ENCODE data around the gene AQP11. TPM values are rescaled to one million over a fixed set of nuclear protein-coding genes. Genes with fewer than 3 reads are reported as not detected.

Gene AQP11
- total and polyA plus RNA-seq, 2 of the 4 experiments (the other 2 are of a cell fraction): 1.1 TPM

GRCh38 chr11:77592727-77593126 is 3.0 kb downstream of the AQP11 start:
- H2BK15ac ChIP-seq (ENCODE audit: low read depth, low read length): no peak overlapping the region
- no peak overlapping the region for H3K4me3 ChIP-seq (ENCODE audit: insufficient read depth, low read depth, low read length)
- no peaks in the 10 kb centered on the region for H3K36me3 ChIP-seq (ENCODE audit: control insufficient read depth, insufficient read depth, low read length)
- no peak overlapping the region for H2AK5ac ChIP-seq (ENCODE audit: low read depth, low read length)
- peaks cover 2% of the 10 kb centered on the region; the same call in 1 of the 2 replicates for H3K4me1 ChIP-seq (ENCODE audit: control insufficient read depth, insufficient read depth, low read length)
- H3K79me1 ChIP-seq (ENCODE audit: low read depth in 1 of 2, low read length in 2 of 2): 0 out of 4 replicates have a peak, but pooled peaks cover 0 to 5% of the 10 kb centered on the region in 2 experiments
- H3K56ac ChIP-seq (ENCODE audit: extremely low read depth, insufficient read depth, low read length): no peak overlapping the region
- H2AK9ac ChIP-seq (replicated peaks; ENCODE audit: low read depth, low read length, poor library complexity): no peak overlapping the region
- BruUV-seq (replicated peaks): no TSS peak
- no peak overlapping the region for H4K8ac ChIP-seq (ENCODE audit: low read depth in 2 of 2, low read length in 2 of 2)
- in situ Hi-C loops (cut with MboI; ENCODE audit: low sequenced_read_pairs): no loop called here
- H3K27ac ChIP-seq (ENCODE audit: insufficient read depth, low read length): no peak overlapping the region
- no peak overlapping the region for H3K4ac ChIP-seq (ENCODE audit: low read depth, low read length)
- no peak overlapping the region for H4K91ac ChIP-seq (ENCODE audit: insufficient read depth, low read depth, low read length)
- no peak overlapping the region for H2BK120ac ChIP-seq (ENCODE audit: low read depth, low read length)
- ATAC-seq (ENCODE audit: low read depth) (no peak), DNase-seq (no peak)
- no peaks in the 10 kb centered on the region for H3K27me3 ChIP-seq (ENCODE audit: control insufficient read depth, insufficient read depth, low read length)
- intact Hi-C loops (cut with micrococcal nuclease): no loop called here
- ChIA-PET CTCF (no interaction called here), POLR2A (ENCODE audit: unreplicated experiment) (interaction anchor here (0.6 to 1.0 kb wide), 2 partner anchors 9 to 611 kb away, joined by 3 read pairs; no protein-coding TSS in a partner anchor)
- no peak overlapping the region for H2BK20ac ChIP-seq (ENCODE audit: low read depth, low read length)
- no peak overlapping the region for H3K14ac ChIP-seq (replicated peaks; ENCODE audit: low read depth, low read length)
- TF ChIP-seq USF2 (IDR thresholded peaks at IDR 0.05; ENCODE audit: low read depth, low read length): no peak
- TF ChIP-seq RAD21 (IDR thresholded peaks at IDR 0.05; ENCODE audit: low read length): no peak
- no peak for TF ChIP-seq POLR2A (IDR thresholded peaks at IDR 0.05; ENCODE audit: low read depth, low read length)
- TF ChIP-seq MXI1 (IDR thresholded peaks at IDR 0.05; ENCODE audit: borderline replicate concordance, low read depth, low read length): no peak
- TF ChIP-seq FOS (IDR thresholded peaks at IDR 0.05; ENCODE audit: low read depth, low read length): no peak
- TF ChIP-seq CEBPB (IDR thresholded peaks at IDR 0.05; ENCODE audit: low read depth, low read length): no peak
- no peak for TF ChIP-seq BHLHE40 (IDR thresholded peaks at IDR 0.05; ENCODE audit: low read depth, low read length)
- TF ChIP-seq CHD1 (IDR thresholded peaks at IDR 0.05; ENCODE audit: low read depth, low read length): no peak
- TF ChIP-seq MAZ (IDR thresholded peaks at IDR 0.05; ENCODE audit: borderline replicate concordance, low read depth, low read length): no peak
- no peak for TF ChIP-seq NFE2L2 (IDR thresholded peaks at IDR 0.05; ENCODE audit: low read depth, low read length)
- no peak for TF ChIP-seq RCOR1 (IDR thresholded peaks at IDR 0.05; ENCODE audit: insufficient replicate concordance, low read length)
- TF ChIP-seq ELK1 (IDR thresholded peaks at IDR 0.05; ENCODE audit: borderline replicate concordance, low read depth, low read length): no peak
- no peak for TF ChIP-seq CTCF (conservative IDR thresholded peaks at IDR 0.05; ENCODE audit: low read depth, low read length)
- no peak for TF ChIP-seq SMC3 (IDR thresholded peaks at IDR 0.05; ENCODE audit: low read depth, low read length)
- no peak for TF ChIP-seq RFX5 (IDR thresholded peaks at IDR 0.05; ENCODE audit: low read depth, low read length)
- TF ChIP-seq MAFK (IDR thresholded peaks at IDR 0.05; ENCODE audit: low read depth, low read length): no peak
- H3K9me3 ChIP-seq (ENCODE audit: control insufficient read depth, insufficient read depth, low read length): no peaks in the 10 kb centered on the region
- no peak overlapping the region for H3K4me2 ChIP-seq (ENCODE audit: low read depth, low read length)
- no peaks in the 10 kb centered on the region; the same call in 1 of the 2 replicates for H3K9me1 ChIP-seq (ENCODE audit: insufficient read depth, low read length)
- H2BK5ac ChIP-seq (ENCODE audit: low read depth, low read length, poor library complexity, severe bottlenecking): no peak overlapping the region
- H3K9ac ChIP-seq (ENCODE audit: low read depth, low read length): no peak overlapping the region
- H4K20me1 ChIP-seq (ENCODE audit: insufficient read depth, low read length): no peaks in the 10 kb centered on the region
- H3K23ac ChIP-seq (ENCODE audit: low read depth, low read length): no peak overlapping the region
- no peak overlapping the region for H2AFZ ChIP-seq (replicated peaks; ENCODE audit: low read length, poor library complexity)
- H3K18ac ChIP-seq (ENCODE audit: low read depth, low read length): no peak overlapping the region
- no peak overlapping the region for H4K5ac ChIP-seq (ENCODE audit: low read depth, low read length)
- 80% methylated on average over 2 of the region's 2 CpGs; no CpG with 5 or more reads in 1 of the 2 experiments for WGBS, 2 experiments (ENCODE audit: extremely low coverage in 2 of 2, insufficient read length in 1 of 2)
- dilution Hi-C loops (cut with HindIII; ENCODE audit: low sequenced_read_pairs, unreplicated experiment): no loop called here
